HepG2 (cell line): ENCODE results near the gene NELL1. TPM values are rescaled to one million over a fixed set of nuclear protein-coding genes. Genes with fewer than 3 reads are reported as not detected.

ENCODE experiments used
- ATAC-seq: fragments of 200-7000 bp; cut with Tn5 transposase; 3 replicates; pipeline ENCODE4 v1.9.1; 2020; ENCODE audit warnings: mild to moderate bottlenecking, moderate library complexity
- BruUV-seq: library from RNA; stranded (reverse); fragments of 400-500 nt; replicated peaks from 2 replicates; lab custom pipeline; 2021; lab: Mats Ljungman, UMichigan
- CTCF ChIA-PET: fragments of 300-600 bp; formaldehyde crosslinking; extraction: SDS; loops from one replicate; lab custom pipeline; 2021; ENCODE audit warnings: low total read pairs, inconsistent platforms, low intra/inter-chr PET ratio; lab: Yijun Ruan, JAX
- POLR2A ChIA-PET: fragments of 350-600 bp; sonication (Branson Sonifier 250); formaldehyde crosslinking; loops from one replicate; lab custom pipeline; 2020; ENCODE audit warnings: antibody characterized with exemption, inconsistent platforms; lab: Yijun Ruan, JAX
- DNase-seq: peaks from one replicate; pipeline ENCODE4 v3.0.0-alpha.2; 2015; ENCODE audit warnings: low spot score
- FAIRE-seq: peaks from 3 replicates; lab custom pipeline; 2011; peaks lifted over from hg19 to GRCh38; lab: Jason Lieb, UNC
- H2AFZ ChIP-seq: one replicate; pipeline ENCODE4 v1.6.1; 2011; ENCODE audit warnings: low read length, inconsistent platforms
- H3K27ac ChIP-seq: fragments of 300-600 bp; 3 replicates; pipeline ENCODE4 v1.8.0; 2011; ENCODE audit warnings: mixed run types, mild to moderate bottlenecking, mixed read lengths, low read length, inconsistent platforms; ENCODE audit not compliant: insufficient read depth; ENCODE audit errors: extremely low read length
- H3K27me3 ChIP-seq, 2 experiments: fragments of 200-600 bp in 1 of 2; 2 replicates in 1 of 2; 3 replicates in 1 of 2; pipeline versions ENCODE4 v1.6.0 to v1.8.0; 2011; ENCODE audit warnings: low read length in 2 of 2, mild to moderate bottlenecking in 2 of 2, moderate library complexity in 2 of 2, inconsistent platforms in 1 of 2; ENCODE audit not compliant: insufficient read depth in 2 of 2, control insufficient read depth in 1 of 2
- H3K36me3 ChIP-seq, 2 experiments: fragments of 200-600 bp in 1 of 2; replicated peaks in 1 of 2; 2 replicates in 1 of 2; 3 replicates in 1 of 2; pipeline versions ENCODE4 v1.5.1 to v1.8.0; 2011; ENCODE audit warnings: low read length in 2 of 2, inconsistent platforms in 1 of 2; ENCODE audit not compliant: insufficient read depth in 2 of 2, control insufficient read depth in 1 of 2
- H3K4me1 ChIP-seq: 2 replicates; pipeline ENCODE4 v1.5.1; 2012; ENCODE audit warnings: low read length, inconsistent platforms; ENCODE audit not compliant: insufficient read depth
- H3K4me2 ChIP-seq: 2 replicates; pipeline ENCODE4 v1.6.0; 2011; ENCODE audit warnings: low read depth, low read length, inconsistent platforms
- H3K4me3 ChIP-seq, 3 experiments: fragments of 200-600 bp in 1 of 3; sonication (generic), shearing (Covaris generic) in 1 of 3; replicated peaks in 1 of 3; 2 replicates each; pipeline ENCODE4 v1.5.1; 2011 to 2016; ENCODE audit warnings: low read length in 3 of 3, inconsistent platforms in 2 of 3, low read depth in 2 of 3, mild to moderate bottlenecking in 2 of 3, control low read depth in 1 of 3, mixed read lengths in 1 of 3; ENCODE audit not compliant: insufficient read depth in 1 of 3
- H3K79me2 ChIP-seq: one replicate; pipeline ENCODE4 v1.6.1; 2011; ENCODE audit warnings: low read length, inconsistent platforms; ENCODE audit not compliant: insufficient read depth
- H3K9ac ChIP-seq: 2 replicates; pipeline ENCODE4 v1.6.0; 2011; ENCODE audit warnings: mild to moderate bottlenecking, low read depth, low read length, inconsistent platforms; ENCODE audit not compliant: insufficient read depth
- H3K9me3 ChIP-seq: 2 replicates; pipeline ENCODE4 v1.5.1; 2012; ENCODE audit warnings: mild to moderate bottlenecking, low read length
- H4K20me1 ChIP-seq: 2 replicates; pipeline ENCODE4 v1.6.0; 2011; ENCODE audit warnings: inconsistent platforms, mild to moderate bottlenecking, low read length, moderate library complexity; ENCODE audit not compliant: insufficient read depth
- HNF4G ChIP-seq, 2 experiments: sonication (generic) in 1 of 2; formaldehyde crosslinking in 1 of 2; IDR thresholded peaks; 2 replicates each; pipeline versions ENCODE4 v1.4.0 to v1.6.1; 2011 to 2020; ENCODE audit warnings: borderline replicate concordance in 2 of 2, low read depth in 2 of 2, mild to moderate bottlenecking in 2 of 2, low read length in 1 of 2, missing genetic modification reagents in 1 of 2, moderate library complexity in 1 of 2
- HNRNPLL ChIP-seq: fragments of 200-400 bp; formaldehyde crosslinking; IDR thresholded peaks from 2 replicates; pipeline ENCODE4 v1.6.1; 2017; ENCODE audit warnings: mild to moderate bottlenecking, low read depth, low read length; ENCODE audit not compliant: poor library complexity, severe bottlenecking
- IRX3 ChIP-seq: sonication (generic); formaldehyde crosslinking; IDR thresholded peaks from 2 replicates; pipeline ENCODE4 v1.8.1; 2023; ENCODE audit warnings: mild to moderate bottlenecking, low read depth, missing genetic modification reagents, borderline replicate concordance
- MED1 ChIP-seq: sonication (generic); formaldehyde crosslinking; IDR thresholded peaks from 2 replicates; pipeline ENCODE4 v1.4.0; 2020; ENCODE audit warnings: missing genetic modification reagents
- NR3C1 ChIP-seq: sonication (generic); formaldehyde crosslinking; IDR thresholded peaks from 2 replicates; pipeline ENCODE4 v1.4.0; 2020; ENCODE audit warnings: missing genetic modification reagents
- ONECUT2 ChIP-seq: sonication (generic); formaldehyde crosslinking; IDR thresholded peaks from 2 replicates; pipeline ENCODE4 v1.4.0; 2020; ENCODE audit warnings: missing genetic modification reagents
- SRF ChIP-seq: IDR thresholded peaks from 2 replicates; pipeline ENCODE4 v1.6.1; 2011; ENCODE audit warnings: mild to moderate bottlenecking, low read depth, low read length, moderate library complexity
- STAT5B ChIP-seq: sonication (generic); formaldehyde crosslinking; IDR thresholded peaks from 2 replicates; pipeline ENCODE4 v1.4.0; 2020; ENCODE audit warnings: missing genetic modification reagents
- SUZ12 ChIP-seq: fragments of 150-350 bp; IDR thresholded peaks from 2 replicates; pipeline ENCODE4 v1.6.1; 2014; ENCODE audit warnings: low read depth, low read length
- TAF1 ChIP-seq: sonication (generic); formaldehyde crosslinking; IDR thresholded peaks from 2 replicates; pipeline ENCODE4 v1.4.0; 2020; ENCODE audit warnings: missing genetic modification reagents
- YY1 ChIP-seq: IDR thresholded peaks from 2 replicates; pipeline ENCODE4 v1.6.1; 2011; ENCODE audit warnings: low read length, low read depth, moderate library complexity, mild to moderate bottlenecking; ENCODE audit not compliant: insufficient read depth, insufficient replicate concordance
- ZNF136 ChIP-seq: sonication (generic); formaldehyde crosslinking; IDR thresholded peaks from 2 replicates; pipeline ENCODE4 v1.8.1; 2022; ENCODE audit warnings: low read depth, mild to moderate bottlenecking, moderate library complexity, missing genetic modification reagents
- ZNF691 ChIP-seq: sonication (generic); formaldehyde crosslinking; IDR thresholded peaks from 2 replicates; pipeline ENCODE4 v1.4.0; 2020; ENCODE audit warnings: missing genetic modification reagents, low read depth, mild to moderate bottlenecking, borderline replicate concordance
- WGBS: methylation state at CpG from one replicate; pipeline ENCODE4 v1.1.6; 2017; ENCODE audit warnings: low lambda C conversion rate; 5-methylcytosine and 5-hydroxymethylcytosine counted together
- in situ Hi-C: cut with HindIII; loops from 2 replicates; pipeline ENCODE4 v1.10.0; 2017; ENCODE audit warnings: low pct_unique_long_range_greater_than_20kb; ENCODE audit not compliant: extremely low pct_ligation_motif_present
- intact Hi-C: fragments of 100-400 bp; cut with micrococcal nuclease; formaldehyde crosslinking; loops from one replicate; pipeline ENCODE4 v1.10.0; 2022; ENCODE audit not compliant: unreplicated experiment
- polyA plus RNA-seq, 8 experiments: library from polyadenylated mRNA; depleted of rRNA in 3 of 8; stranded (reverse) in 7 of 8; unstranded in 1 of 8; fragments of >200 nt; fragmentation: Illumina TruSeq in 4 of 8; extraction: Trizol in 4 of 8; gene quantifications; 2 replicates each; pipeline versions ENCODE4 v1.2.1 to v1.2.3, GENCODE V29; 2011 to 2016; ENCODE audit warnings: low read depth in 4 of 8, missing spikeins in 1 of 8, mixed read lengths in 1 of 8; ENCODE audit not compliant: insufficient read depth in 1 of 8
- total RNA-seq, 5 experiments: library from RNA; depleted of rRNA; stranded (reverse); fragments of >200 nt; fragmentation: Illumina TruSeq; extraction: Trizol; gene quantifications; 2 replicates each; pipeline ENCODE4 v1.2.3, GENCODE V29; 2016; ENCODE audit warnings: low read depth in 1 of 5

NELL1 gene
- total and polyA plus RNA-seq, 2 of the 13 experiments (the other 11 are each of a cell fraction or from before 2014, with no cell fraction given): not detected

- Histone ChIP-seq H3K36me3 (no peaks in the 10 kb centered on the region), H3K4me1 (no peaks in the 10 kb centered on the region), H3K4me2 (no peak overlapping the region), H3K9ac (no peak overlapping the region), H2AFZ (no peak overlapping the region), H3K27ac (no peak overlapping the region), H3K79me2 (no peaks in the 10 kb centered on the region), H3K4me3 (no peak overlapping the region), H3K9me3 (no peaks in the 10 kb centered on the region), H4K20me1 (no peaks in the 10 kb centered on the region), H3K27me3 (no peaks in the 10 kb centered on the region)
- ATAC-seq (no peak), FAIRE-seq (no peak), DNase-seq (no peak)
- TF ChIP-seq SUZ12 (no peak), NR3C1 (CRISPR knock-in tag) (no peak), ZNF691 (CRISPR knock-in tag) (no peak), ZNF136 (CRISPR knock-in tag) (no peak), ONECUT2 (no peak), YY1 (no peak), HNF4G (IDR thresholded peaks at IDR 0.05; ENCODE audit: borderline replicate concordance, low read depth, low read length) (no peak), HNF4G (CRISPR knock-in tag; IDR thresholded peaks at IDR 0.05; ENCODE audit: borderline replicate concordance, low read depth) (no peak), SRF (no peak), IRX3 (no peak), MED1 (CRISPR knock-in tag) (no peak), TAF1 (CRISPR knock-in tag) (no peak), STAT5B (CRISPR knock-in tag) (no peak), HNRNPLL (no peak)
- ChIA-PET CTCF (no interaction called here), POLR2A (no interaction called here)
- 0% methylated on average over 4 of the region's 4 CpGs for WGBS
- BruUV-seq: no TSS peak
- intact Hi-C loops (no loop called here), in situ Hi-C loops (no loop called here)
Measured at GRCh38 chr11:20926799-20927540, 257.6 kb downstream of the NELL1 start.
